ENCODE results near the gene SP3. TPM values are rescaled to one million over a fixed set of nuclear protein-coding genes. Genes with fewer than 3 reads are reported as not detected.
A peak's percentile ranks its signal among the peaks of the same experiment; 100 is the strongest.

SP3 gene
- total RNA-seq, 1 donor from 2014 or later = 52.6 TPM

DNA sequence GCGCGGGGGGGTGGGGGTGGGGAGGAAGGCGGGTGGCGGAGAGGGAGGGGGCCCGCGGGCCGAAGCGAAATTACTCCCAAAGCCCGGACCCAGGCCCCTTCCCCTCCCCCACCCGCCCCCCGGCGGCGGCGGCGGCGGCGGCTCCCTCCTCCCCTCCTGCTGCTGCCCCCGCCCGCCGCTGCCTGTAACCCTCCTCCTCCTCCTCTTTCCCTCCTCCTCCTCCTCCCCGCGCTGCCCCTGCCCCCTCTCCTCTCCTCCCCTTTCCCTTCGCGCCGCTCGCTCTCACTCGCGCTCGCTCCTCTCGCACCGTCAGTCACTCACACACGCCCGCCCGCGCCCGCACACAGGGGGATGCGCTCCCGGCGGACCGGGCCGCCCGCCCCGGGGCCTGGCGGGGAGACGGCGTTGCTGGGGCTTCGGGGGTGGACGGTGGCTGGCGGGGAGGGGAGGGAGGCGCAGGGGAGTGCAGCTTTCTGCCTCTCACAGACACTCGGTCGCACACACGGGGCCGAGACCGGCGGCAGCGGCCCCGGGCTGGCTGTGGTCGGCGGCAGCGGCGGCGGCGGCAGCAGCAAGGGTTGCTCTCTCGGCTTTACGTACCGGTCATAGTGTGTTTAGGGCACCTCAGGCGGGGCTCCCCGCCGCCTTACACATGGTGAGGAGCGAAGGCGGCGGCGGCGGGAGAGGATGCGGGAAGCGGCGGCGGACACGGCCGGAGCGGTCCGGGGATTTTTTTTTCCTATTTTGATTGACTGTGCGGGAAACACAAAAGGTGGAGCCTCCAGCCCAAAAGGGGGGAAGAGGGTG, 405 bp downstream of the SP3 start:
- Histone ChIP-seq H3K36me3 (ENCODE audit: control insufficient read depth, insufficient read depth, low read length) (no peaks in the 10 kb centered on the region), H3K4me3 (ENCODE audit: low read depth, low read length) (peak overlapping the region; percentile 68), H3K27me3 (ENCODE audit: control insufficient read depth, insufficient read depth, low read length) (no peaks in the 10 kb centered on the region)
- DNase-seq (ENCODE audit: low read depth) = no peak
- TF ChIP-seq, protein P1, sequence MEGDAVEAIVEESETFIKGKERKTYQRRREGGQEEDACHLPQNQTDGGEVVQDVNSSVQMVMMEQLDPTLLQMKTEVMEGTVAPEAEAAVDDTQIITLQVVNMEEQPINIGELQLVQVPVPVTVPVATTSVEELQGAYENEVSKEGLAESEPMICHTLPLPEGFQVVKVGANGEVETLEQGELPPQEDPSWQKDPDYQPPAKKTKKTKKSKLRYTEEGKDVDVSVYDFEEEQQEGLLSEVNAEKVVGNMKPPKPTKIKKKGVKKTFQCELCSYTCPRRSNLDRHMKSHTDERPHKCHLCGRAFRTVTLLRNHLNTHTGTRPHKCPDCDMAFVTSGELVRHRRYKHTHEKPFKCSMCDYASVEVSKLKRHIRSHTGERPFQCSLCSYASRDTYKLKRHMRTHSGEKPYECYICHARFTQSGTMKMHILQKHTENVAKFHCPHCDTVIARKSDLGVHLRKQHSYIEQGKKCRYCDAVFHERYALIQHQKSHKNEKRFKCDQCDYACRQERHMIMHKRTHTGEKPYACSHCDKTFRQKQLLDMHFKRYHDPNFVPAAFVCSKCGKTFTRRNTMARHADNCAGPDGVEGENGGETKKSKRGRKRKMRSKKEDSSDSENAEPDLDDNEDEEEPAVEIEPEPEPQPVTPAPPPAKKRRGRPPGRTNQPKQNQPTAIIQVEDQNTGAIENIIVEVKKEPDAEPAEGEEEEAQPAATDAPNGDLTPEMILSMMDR (IDR thresholded peaks at IDR 0.05; ENCODE audit: insufficient read depth, low read length, poor library complexity, severe bottlenecking) = no peak

DNA sequence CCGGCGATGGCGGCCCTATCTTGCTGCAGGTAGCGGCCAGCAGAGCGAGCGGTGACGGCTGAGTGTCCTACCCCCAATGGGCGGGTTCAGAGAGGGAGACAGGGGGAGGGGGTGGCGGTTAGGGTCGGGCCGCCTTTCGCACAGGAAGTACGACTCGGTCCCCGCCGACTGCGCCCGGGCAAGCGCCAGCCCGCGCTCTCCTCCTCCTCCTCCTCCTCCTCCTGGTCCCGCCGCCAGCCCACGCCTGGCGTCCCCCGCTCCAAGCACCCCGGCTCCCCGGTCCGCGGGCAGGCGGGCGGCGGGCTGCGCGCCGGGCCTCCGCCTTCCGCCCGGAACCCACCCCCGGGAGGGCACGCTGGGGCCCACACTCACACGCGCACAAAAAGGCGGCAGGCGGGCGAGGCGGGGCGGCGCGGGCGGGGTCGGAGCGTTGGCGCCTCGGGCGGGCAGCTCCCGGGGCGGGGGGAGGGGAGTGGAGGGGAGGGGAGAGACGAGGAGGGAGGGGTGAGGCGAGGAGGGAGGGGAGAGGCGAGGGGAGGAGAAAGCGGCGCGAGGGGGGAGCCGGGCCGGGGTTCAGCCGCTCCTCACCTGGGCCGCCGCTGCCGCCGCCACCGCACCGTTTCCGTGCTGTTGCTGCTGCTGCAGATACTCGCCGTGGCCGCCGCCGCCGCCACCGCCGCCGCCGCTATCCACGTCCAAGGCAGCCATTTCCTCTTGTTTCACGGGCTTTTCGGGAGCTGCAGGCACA, 1.2 kb downstream of the SP3 start:
- Histone ChIP-seq H3K4me3 (ENCODE audit: low read depth, low read length) (peak overlapping the region; percentile 68), H3K36me3 (ENCODE audit: control insufficient read depth, insufficient read depth, low read length) (no peaks in the 10 kb centered on the region), H3K27me3 (ENCODE audit: control insufficient read depth, insufficient read depth, low read length) (no peaks in the 10 kb centered on the region)
- no peak for DNase-seq (ENCODE audit: low read depth)
- TF ChIP-seq, protein P1 (IDR thresholded peaks at IDR 0.05; ENCODE audit: insufficient read depth, low read length, poor library complexity, severe bottlenecking) = no peak

DNA sequence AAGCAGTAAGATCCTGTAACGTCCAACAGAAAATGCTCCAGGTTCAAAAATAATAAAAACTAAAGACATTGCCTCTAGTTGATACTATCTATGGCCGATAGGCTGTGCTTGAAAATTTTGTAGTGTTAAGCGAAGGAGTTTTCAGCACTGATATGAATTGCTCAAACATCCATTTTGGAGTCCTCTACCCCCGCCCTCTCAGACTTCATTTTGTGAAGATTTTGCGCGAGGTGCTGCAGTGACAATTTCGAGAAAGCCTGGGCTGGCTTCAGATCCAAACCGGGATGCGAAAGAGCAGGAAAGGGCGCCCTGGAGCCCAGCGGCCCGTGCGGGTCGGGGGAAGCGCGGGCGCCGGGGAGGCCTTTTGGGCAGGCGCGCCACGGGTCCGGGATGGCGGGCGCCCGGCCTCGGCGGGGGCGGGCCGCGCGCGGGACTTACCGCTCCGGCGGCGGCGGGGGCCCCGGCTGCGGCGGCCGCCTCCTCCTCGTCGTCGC, 1.8 kb downstream of the SP3 start:
- DNase-seq (ENCODE audit: low read depth) = no peak
- H3K27me3 ChIP-seq (ENCODE audit: control insufficient read depth, insufficient read depth, low read length) = no peaks in the 10 kb centered on the region
- no peaks in the 10 kb centered on the region for H3K36me3 ChIP-seq (ENCODE audit: control insufficient read depth, insufficient read depth, low read length)
- TF ChIP-seq, protein P1 (IDR thresholded peaks at IDR 0.05; ENCODE audit: insufficient read depth, low read length, poor library complexity, severe bottlenecking) = peak; percentile 15
- H3K4me3 ChIP-seq (ENCODE audit: low read depth, low read length) = peak overlapping the region; percentile 68

DNA sequence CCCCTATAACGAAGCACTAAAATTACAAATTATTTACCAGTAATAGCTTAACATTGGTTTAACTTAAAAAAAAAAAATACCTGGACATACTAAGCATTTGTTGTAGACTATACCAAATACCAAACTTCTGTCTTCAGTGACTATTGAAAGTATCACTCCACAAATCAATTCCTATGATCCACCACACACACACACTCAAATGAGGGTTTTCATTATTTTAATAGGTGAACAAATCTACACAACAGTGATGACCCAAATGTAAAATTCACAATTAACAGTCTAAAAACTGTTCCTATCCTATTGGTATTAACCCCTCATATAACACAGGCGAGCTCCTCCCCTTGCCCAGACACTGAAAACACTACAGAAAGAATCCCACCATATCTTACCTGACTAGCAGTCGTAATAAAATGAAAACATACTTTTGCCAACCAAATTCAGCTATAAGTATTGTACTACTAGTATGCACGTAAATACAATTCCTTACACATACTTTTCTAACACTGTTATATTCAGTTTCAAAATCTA, 2.5 kb downstream of the SP3 start:
- Histone ChIP-seq H3K36me3 (ENCODE audit: control insufficient read depth, insufficient read depth, low read length) (no peaks in the 10 kb centered on the region), H3K27me3 (ENCODE audit: control insufficient read depth, insufficient read depth, low read length) (no peaks in the 10 kb centered on the region), H3K4me3 (ENCODE audit: low read depth, low read length) (peak overlapping the region; percentile 68)
- TF ChIP-seq, protein P1 (IDR thresholded peaks at IDR 0.05; ENCODE audit: insufficient read depth, low read length, poor library complexity, severe bottlenecking) = no peak
- DNase-seq (ENCODE audit: low read depth) = no peak

DNA sequence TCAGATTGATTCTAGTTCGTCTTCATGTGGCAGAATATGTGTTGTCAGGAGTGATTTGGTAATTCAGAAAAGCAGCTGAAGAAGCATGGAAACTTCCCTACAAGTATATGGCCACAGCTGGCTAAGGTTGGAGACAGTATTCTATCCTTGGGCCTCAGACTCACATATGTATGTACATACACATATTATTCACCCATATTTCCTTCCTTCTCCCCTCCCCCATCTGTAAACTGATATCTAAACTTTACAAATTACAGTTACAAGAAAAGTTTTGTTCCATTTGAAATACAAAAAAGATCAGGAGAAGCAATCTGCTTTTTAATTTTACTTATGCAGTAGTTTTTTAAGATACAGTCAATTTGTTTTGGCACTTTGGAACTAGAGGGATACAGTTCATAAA, 3.1 kb downstream of the SP3 start:
- no peak for DNase-seq (ENCODE audit: low read depth)

More for the DNA sequence above, 3.1 kb downstream of the SP3 start:
- H3K4me3 ChIP-seq (ENCODE audit: low read depth, low read length) = peak overlapping the region; percentile 68
- TF ChIP-seq, protein P1 (IDR thresholded peaks at IDR 0.05; ENCODE audit: insufficient read depth, low read length, poor library complexity, severe bottlenecking) = no peak
- H3K36me3 ChIP-seq (ENCODE audit: control insufficient read depth, insufficient read depth, low read length) = no peaks in the 10 kb centered on the region
- H3K27me3 ChIP-seq (ENCODE audit: control insufficient read depth, insufficient read depth, low read length) = no peaks in the 10 kb centered on the region
